Fibroblast of villous mesenchyme (primary cell): ENCODE measurements around the gene SLC12A6. TPM values are rescaled to one million over a fixed set of nuclear protein-coding genes. Genes with fewer than 3 reads are reported as not detected.
"Not testable (repeated sequence)": the region's sequence is repeated elsewhere in the genome, so short reads cannot be mapped to it uniquely, and the experiment has no call there.

Source experiments
- DNase-seq: peaks from one replicate; pipeline ENCODE4 v3.0.0-alpha.2; 2010; ENCODE audit warnings: low read depth
- H3K4me3 ChIP-seq: 2 replicates; pipeline ENCODE4 v1.5.1; 2011; ENCODE audit warnings: low read depth, mild to moderate bottlenecking, low read length
- total RNA-seq: library from RNA; depleted of rRNA; stranded (reverse); fragments of >200 nt; gene quantifications from 2 replicates; pipeline ENCODE4 v1.2.3, GENCODE V29; 2012
- TF ChIP-seq, protein P1 (sequence below): IDR thresholded peaks from 2 replicates; pipeline ENCODE4 v1.5.1; 2012; ENCODE audit warnings: low read depth, mild to moderate bottlenecking, low read length; ENCODE audit not compliant: insufficient read depth

Gene SLC12A6
- total RNA-seq, 1 donor: 12.5 TPM

GRCh38 chr15:34357653-34358052 is 20.1 kb upstream of the SLC12A6 start:
- TF ChIP-seq, protein P1, sequence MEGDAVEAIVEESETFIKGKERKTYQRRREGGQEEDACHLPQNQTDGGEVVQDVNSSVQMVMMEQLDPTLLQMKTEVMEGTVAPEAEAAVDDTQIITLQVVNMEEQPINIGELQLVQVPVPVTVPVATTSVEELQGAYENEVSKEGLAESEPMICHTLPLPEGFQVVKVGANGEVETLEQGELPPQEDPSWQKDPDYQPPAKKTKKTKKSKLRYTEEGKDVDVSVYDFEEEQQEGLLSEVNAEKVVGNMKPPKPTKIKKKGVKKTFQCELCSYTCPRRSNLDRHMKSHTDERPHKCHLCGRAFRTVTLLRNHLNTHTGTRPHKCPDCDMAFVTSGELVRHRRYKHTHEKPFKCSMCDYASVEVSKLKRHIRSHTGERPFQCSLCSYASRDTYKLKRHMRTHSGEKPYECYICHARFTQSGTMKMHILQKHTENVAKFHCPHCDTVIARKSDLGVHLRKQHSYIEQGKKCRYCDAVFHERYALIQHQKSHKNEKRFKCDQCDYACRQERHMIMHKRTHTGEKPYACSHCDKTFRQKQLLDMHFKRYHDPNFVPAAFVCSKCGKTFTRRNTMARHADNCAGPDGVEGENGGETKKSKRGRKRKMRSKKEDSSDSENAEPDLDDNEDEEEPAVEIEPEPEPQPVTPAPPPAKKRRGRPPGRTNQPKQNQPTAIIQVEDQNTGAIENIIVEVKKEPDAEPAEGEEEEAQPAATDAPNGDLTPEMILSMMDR: no peak
- H3K4me3 ChIP-seq: no peak overlapping the region
- no peak for DNase-seq

DNA sequence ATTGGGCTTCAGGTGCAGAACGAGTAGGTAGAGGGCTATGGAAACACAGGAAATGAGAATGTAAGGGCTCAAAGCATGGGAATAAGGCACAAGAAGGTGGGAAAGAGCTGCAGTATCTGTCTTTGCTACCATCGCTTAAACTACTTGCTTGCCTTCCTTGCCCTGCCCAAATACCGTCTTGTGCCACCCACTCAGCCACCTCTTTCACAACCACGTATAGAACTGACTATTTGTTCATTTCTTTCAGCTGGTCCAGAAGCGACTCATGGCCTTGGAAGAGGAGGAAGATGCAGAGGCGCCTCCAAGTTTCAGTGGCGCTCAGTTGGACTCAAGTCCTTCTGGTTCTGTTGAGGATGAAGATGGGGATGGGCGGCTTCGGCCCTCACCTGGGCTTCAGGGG is 17.7 kb upstream of the SLC12A6 start:
- TF ChIP-seq, protein P1: no peak
- DNase-seq: no peak
- no peak overlapping the region for H3K4me3 ChIP-seq

DNA sequence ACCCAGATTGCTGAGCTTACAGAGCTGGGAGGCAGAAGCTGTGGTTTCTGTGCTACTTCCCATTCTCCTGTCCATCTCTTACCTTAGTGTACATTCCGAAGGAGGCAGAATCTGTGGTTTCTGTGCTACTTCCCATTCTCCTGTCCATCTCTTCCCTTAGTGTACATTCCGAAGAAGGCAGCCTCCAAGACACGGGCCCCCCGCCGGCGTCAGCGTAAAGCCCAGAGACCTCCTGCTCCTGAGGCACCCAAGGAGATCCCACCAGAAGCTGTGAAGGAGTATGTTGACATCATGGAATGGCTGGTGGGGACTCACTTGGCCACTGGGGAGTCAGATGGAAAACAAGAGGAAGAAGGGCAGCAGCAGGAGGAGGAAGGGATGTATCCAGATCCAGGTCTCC is 16.7 kb upstream of the SLC12A6 start:
- DNase-seq: no peak
- H3K4me3 ChIP-seq: no peak overlapping the region
- TF ChIP-seq, protein P1: no peak

- TF ChIP-seq, protein P1: no peak
- H3K4me3 ChIP-seq: no peak overlapping the region
- DNase-seq: no peak
These were observed 16.0 kb upstream of the SLC12A6 start for GRCh38 chr15:34353627-34354026.

DNA sequence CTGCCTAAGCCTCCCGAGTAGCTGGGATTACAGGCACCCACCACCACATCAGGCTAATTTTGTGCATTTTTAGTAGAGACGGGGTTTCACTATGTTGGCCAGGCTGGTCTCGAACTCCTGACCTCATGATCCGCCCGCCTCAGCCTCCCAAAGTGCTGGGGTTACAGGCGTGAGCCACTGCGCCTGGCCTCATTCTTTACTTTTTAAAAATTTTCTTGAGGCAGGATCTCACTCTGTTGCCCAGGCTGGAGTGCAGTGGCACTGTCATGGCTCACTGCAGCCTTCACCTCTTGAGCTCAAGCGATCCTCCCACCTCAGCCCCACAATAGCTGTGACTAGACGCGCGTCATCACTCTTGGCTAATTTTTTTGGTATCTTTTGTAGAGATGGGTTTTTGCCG is 15.4 kb upstream of the SLC12A6 start:
- H3K4me3 ChIP-seq, DNase-seq: not testable (repeated sequence)

DNA sequence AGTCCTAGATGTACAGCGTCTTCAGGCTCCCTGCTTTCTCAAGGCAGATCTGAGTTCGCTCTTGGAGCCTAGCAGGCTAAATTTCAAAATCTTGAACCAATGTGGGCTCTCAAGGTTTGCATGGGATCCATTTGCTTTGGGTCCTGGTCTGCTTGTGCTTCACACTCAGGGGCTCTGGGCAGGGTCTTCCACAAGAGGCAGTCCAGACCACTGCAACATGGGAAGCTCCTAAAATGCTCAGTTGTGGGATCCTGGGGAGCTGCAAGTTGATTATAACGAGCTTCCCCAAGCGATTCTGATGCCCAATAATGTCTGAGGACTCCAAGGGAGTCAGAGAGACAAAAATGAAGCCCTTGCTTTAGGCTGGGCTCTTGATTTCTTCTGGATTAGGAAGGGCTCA is 12.2 kb upstream of the SLC12A6 start:
- no peak overlapping the region for H3K4me3 ChIP-seq
- DNase-seq: no peak
- TF ChIP-seq, protein P1: no peak

DNA sequence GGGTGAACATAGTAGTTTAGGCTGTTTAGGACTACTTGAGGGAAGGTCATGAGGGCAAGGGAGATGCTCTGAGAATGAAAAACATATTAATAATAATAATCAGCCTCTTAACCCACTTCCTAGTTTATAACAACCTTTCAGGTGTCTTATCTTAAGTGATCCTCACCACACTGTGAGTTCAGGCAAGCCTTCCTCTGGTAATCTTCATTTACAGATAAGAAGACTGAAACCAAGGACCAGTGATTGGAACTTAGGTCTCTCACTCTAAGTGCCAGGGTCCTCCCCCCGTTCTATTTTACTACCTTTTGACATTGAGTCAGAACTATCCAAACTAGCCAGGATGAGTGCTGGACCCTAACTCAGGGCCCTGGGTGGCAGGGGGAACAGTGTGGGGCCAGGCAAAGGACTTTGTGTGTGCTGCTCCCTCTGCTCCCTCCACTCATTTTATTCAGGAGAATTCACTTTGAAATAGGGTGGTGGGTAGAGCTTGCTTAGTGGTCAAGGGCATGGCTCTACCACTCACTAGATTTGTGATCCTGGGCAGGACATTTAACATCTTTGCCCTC is 11.2 kb upstream of the SLC12A6 start:
- no peak for DNase-seq
- TF ChIP-seq, protein P1: no peak
- no peak overlapping the region for H3K4me3 ChIP-seq
